DMS79 (cell line): ENCODE data around the gene ZNF316.
"Not testable (repeated sequence)": the region's sequence is repeated elsewhere in the genome, so short reads cannot be mapped to it uniquely, and the experiment has no call there.

Source experiments
- DNase-seq: peaks from one replicate; lab custom pipeline; 2025; lab: John Stamatoyannopoulos, UW

Gene ZNF316

GRCh38 chr7:6621195-6622133 lies 15.7 kb upstream of the ZNF316 start:
- DNase-seq = no peak

- no peak for DNase-seq
Observed at GRCh38 chr7:6622134-6622710, 14.9 kb upstream of the ZNF316 start.

- no peak for DNase-seq
Observed at GRCh38 chr7:6623589-6624245, 13.4 kb upstream of the ZNF316 start.

GRCh38 chr7:6624246-6624611 lies 12.9 kb upstream of the ZNF316 start:
- no peak for DNase-seq

- peak; percentile 65 for DNase-seq
Observed at GRCh38 chr7:6628045-6628444, 9.1 kb upstream of the ZNF316 start.

GRCh38 chr7:6630007-6630849 lies 6.9 kb upstream of the ZNF316 start:
- DNase-seq = no peak

GRCh38 chr7:6631605-6632004 lies 5.5 kb upstream of the ZNF316 start:
- DNase-seq = no peak

- DNase-seq = no peak
Observed at GRCh38 chr7:6634021-6634420, 3.1 kb upstream of the ZNF316 start.

- DNase-seq = not testable (repeated sequence)
Observed at GRCh38 chr7:6634971-6635370, 2.1 kb upstream of the ZNF316 start.

GRCh38 chr7:6637544-6638229 lies 569 bp downstream of the ZNF316 start:
- DNase-seq = no peak

- no peak for DNase-seq
Observed at GRCh38 chr7:6639032-6639431, 1.9 kb downstream of the ZNF316 start.

GRCh38 chr7:6639627-6640026 lies 2.5 kb downstream of the ZNF316 start:
- no peak for DNase-seq

GRCh38 chr7:6640246-6640721 lies 3.2 kb downstream of the ZNF316 start:
- no peak for DNase-seq

GRCh38 chr7:6641305-6642035 lies 4.4 kb downstream of the ZNF316 start:
- DNase-seq = no peak

- no peak for DNase-seq
Observed at GRCh38 chr7:6642239-6642839, 5.2 kb downstream of the ZNF316 start.

- DNase-seq = no peak
Observed at GRCh38 chr7:6642861-6643640, 5.9 kb downstream of the ZNF316 start.

GRCh38 chr7:6643915-6644625 lies 7.0 kb downstream of the ZNF316 start:
- no peak for DNase-seq

GRCh38 chr7:6644728-6645127 lies 7.6 kb downstream of the ZNF316 start:
- DNase-seq = no peak

GRCh38 chr7:6646465-6646864 lies 9.3 kb downstream of the ZNF316 start:
- DNase-seq = no peak
